HEK293 (cell line): Measurements from ENCODE around the gene RAI14.
A peak's percentile ranks its signal among the peaks of the same experiment; 100 is the strongest.

Experiments
- EGR2 ChIP-seq: fragments of 450-650 bp; formaldehyde crosslinking; IDR thresholded peaks from 2 replicates; pipeline ENCODE4 v1.5.1; 2016; ENCODE audit warnings: low read depth, missing biosample characterization, missing genetic modification characterization
- HOXD13 ChIP-seq: sonication (generic); formaldehyde crosslinking; IDR thresholded peaks from 2 replicates; pipeline ENCODE4 v1.8.0; 2022; ENCODE audit warnings: missing genetic modification reagents, borderline replicate concordance
- KLF7 ChIP-seq: fragments of 450-650 bp; formaldehyde crosslinking; IDR thresholded peaks from 2 replicates; pipeline ENCODE4 v1.5.1; 2016; ENCODE audit warnings: missing biosample characterization, missing genetic modification characterization, borderline replicate concordance
- KLF9 ChIP-seq: fragments of 450-650 bp; formaldehyde crosslinking; IDR thresholded peaks from 2 replicates; pipeline ENCODE4 v1.5.1; 2016; ENCODE audit warnings: missing biosample characterization, missing genetic modification characterization, low read depth
- SETDB1 ChIP-seq: IDR thresholded peaks from one replicate; pipeline ENCODE4 v1.6.1; 2017; ENCODE audit warnings: mild to moderate bottlenecking, low read length, moderate library complexity, mixed read lengths; ENCODE audit not compliant: insufficient read length
- SP2 ChIP-seq: fragments of 450-650 bp; formaldehyde crosslinking; IDR thresholded peaks from 2 replicates; pipeline ENCODE4 v1.5.1; 2016; ENCODE audit warnings: missing biosample characterization, missing genetic modification characterization
- SP3 ChIP-seq: fragments of 450-650 bp; formaldehyde crosslinking; IDR thresholded peaks from 2 replicates; pipeline ENCODE4 v1.5.1; 2016; ENCODE audit warnings: missing biosample characterization, missing genetic modification characterization
- TRIM28 ChIP-seq: IDR thresholded peaks from 2 replicates; pipeline ENCODE4 v1.6.1; 2011; ENCODE audit warnings: low read length, control low read depth, borderline replicate concordance
- ZBTB1 ChIP-seq: fragments of 450-650 bp; formaldehyde crosslinking; IDR thresholded peaks from 2 replicates; pipeline ENCODE4 v1.5.1; 2016; ENCODE audit warnings: missing biosample characterization, missing genetic modification characterization
- ZBTB7A ChIP-seq: fragments of 450-650 bp; formaldehyde crosslinking; IDR thresholded peaks from 2 replicates; pipeline ENCODE4 v1.5.1; 2016; ENCODE audit warnings: low read depth, missing biosample characterization, missing genetic modification characterization
- ZFP41 ChIP-seq: fragments of 450-650 bp; formaldehyde crosslinking; IDR thresholded peaks from 2 replicates; pipeline ENCODE4 v1.5.1; 2016; ENCODE audit warnings: missing biosample characterization, missing genetic modification characterization, borderline replicate concordance
- ZNF138 ChIP-seq: fragments of 450-650 bp; formaldehyde crosslinking; IDR thresholded peaks from 2 replicates; pipeline ENCODE4 v1.5.1; 2016; ENCODE audit warnings: missing biosample characterization, missing genetic modification characterization, borderline replicate concordance
- ZNF175 ChIP-seq: fragments of 450-650 bp; formaldehyde crosslinking; IDR thresholded peaks from 2 replicates; pipeline ENCODE4 v1.5.1; 2016; ENCODE audit warnings: missing biosample characterization, missing genetic modification characterization
- ZNF19 ChIP-seq: fragments of 450-650 bp; formaldehyde crosslinking; IDR thresholded peaks from 2 replicates; pipeline ENCODE4; 2016; ENCODE audit warnings: missing biosample characterization, missing genetic modification characterization, low read depth
- ZNF211 ChIP-seq: fragments of 450-650 bp; formaldehyde crosslinking; IDR thresholded peaks from 2 replicates; pipeline ENCODE4 v1.5.1; 2016; ENCODE audit warnings: low read depth, missing biosample characterization, missing genetic modification characterization
- ZNF350 ChIP-seq: fragments of 450-650 bp; formaldehyde crosslinking; IDR thresholded peaks from 2 replicates; pipeline ENCODE4 v1.5.0; 2017; ENCODE audit warnings: missing biosample characterization, mild to moderate bottlenecking, missing genetic modification characterization
- ZNF530 ChIP-seq: fragments of 450-650 bp; formaldehyde crosslinking; IDR thresholded peaks from 2 replicates; pipeline ENCODE4 v1.5.1; 2016; ENCODE audit warnings: low read depth, missing biosample characterization, missing genetic modification characterization
- ZNF555 ChIP-seq: fragments of 450-650 bp; formaldehyde crosslinking; conservative IDR thresholded peaks from 2 replicates; pipeline ENCODE4 v1.5.1; 2017; ENCODE audit warnings: missing biosample characterization, mild to moderate bottlenecking, missing genetic modification characterization, inconsistent platforms
- ZNF701 ChIP-seq: fragments of 450-650 bp; formaldehyde crosslinking; IDR thresholded peaks from 2 replicates; pipeline ENCODE4 v1.5.1; 2016; ENCODE audit warnings: missing biosample characterization, missing genetic modification characterization
- ZNF707 ChIP-seq: fragments of 450-650 bp; formaldehyde crosslinking; IDR thresholded peaks from 2 replicates; pipeline ENCODE4 v1.5.1; 2016; ENCODE audit warnings: missing biosample characterization, missing genetic modification characterization
- ZSCAN16 ChIP-seq: fragments of 450-650 bp; formaldehyde crosslinking; IDR thresholded peaks from 2 replicates; pipeline ENCODE4 v1.5.1; 2016; ENCODE audit warnings: missing biosample characterization, missing genetic modification characterization
- ZSCAN30 ChIP-seq: fragments of 450-650 bp; IDR thresholded peaks from 2 replicates; pipeline ENCODE4 v1.5.1; 2018; ENCODE audit warnings: missing biosample characterization, mild to moderate bottlenecking, missing genetic modification characterization, moderate library complexity
- TF ChIP-seq, protein P1 (sequence below): fragments of 450-650 bp; formaldehyde crosslinking; IDR thresholded peaks from 2 replicates; pipeline ENCODE4 v1.5.1; 2016; ENCODE audit warnings: missing biosample characterization, missing genetic modification characterization
- TF ChIP-seq, protein P2 (sequence below): IDR thresholded peaks from 2 replicates; pipeline ENCODE4 v1.6.1; 2011; ENCODE audit warnings: mild to moderate bottlenecking, low read depth, low read length, borderline replicate concordance
- TF ChIP-seq, protein P3 (sequence below): fragments of 450-650 bp; IDR thresholded peaks from 2 replicates; pipeline ENCODE4 v1.5.1; 2018; ENCODE audit warnings: missing biosample characterization, mild to moderate bottlenecking, missing genetic modification characterization
- TF ChIP-seq, protein P4 (sequence below): fragments of 450-650 bp; formaldehyde crosslinking; IDR thresholded peaks from 2 replicates; pipeline ENCODE4 v1.5.1; 2016; ENCODE audit warnings: missing biosample characterization, missing genetic modification characterization
- TF ChIP-seq, protein P5 (sequence below): fragments of 450-650 bp; IDR thresholded peaks from 2 replicates; pipeline ENCODE4 v1.5.1; 2018; ENCODE audit warnings: missing biosample characterization, missing genetic modification characterization
- TF ChIP-seq, protein P6 (sequence below): fragments of 450-650 bp; formaldehyde crosslinking; IDR thresholded peaks from 2 replicates; pipeline ENCODE4 v1.5.1; 2016; ENCODE audit warnings: missing biosample characterization, missing genetic modification characterization
- TF ChIP-seq, protein P7 (sequence below): fragments of 450-650 bp; formaldehyde crosslinking; IDR thresholded peaks from 2 replicates; pipeline ENCODE4 v1.5.1; 2016; ENCODE audit warnings: missing biosample characterization, missing genetic modification characterization

Gene RAI14

DNA sequence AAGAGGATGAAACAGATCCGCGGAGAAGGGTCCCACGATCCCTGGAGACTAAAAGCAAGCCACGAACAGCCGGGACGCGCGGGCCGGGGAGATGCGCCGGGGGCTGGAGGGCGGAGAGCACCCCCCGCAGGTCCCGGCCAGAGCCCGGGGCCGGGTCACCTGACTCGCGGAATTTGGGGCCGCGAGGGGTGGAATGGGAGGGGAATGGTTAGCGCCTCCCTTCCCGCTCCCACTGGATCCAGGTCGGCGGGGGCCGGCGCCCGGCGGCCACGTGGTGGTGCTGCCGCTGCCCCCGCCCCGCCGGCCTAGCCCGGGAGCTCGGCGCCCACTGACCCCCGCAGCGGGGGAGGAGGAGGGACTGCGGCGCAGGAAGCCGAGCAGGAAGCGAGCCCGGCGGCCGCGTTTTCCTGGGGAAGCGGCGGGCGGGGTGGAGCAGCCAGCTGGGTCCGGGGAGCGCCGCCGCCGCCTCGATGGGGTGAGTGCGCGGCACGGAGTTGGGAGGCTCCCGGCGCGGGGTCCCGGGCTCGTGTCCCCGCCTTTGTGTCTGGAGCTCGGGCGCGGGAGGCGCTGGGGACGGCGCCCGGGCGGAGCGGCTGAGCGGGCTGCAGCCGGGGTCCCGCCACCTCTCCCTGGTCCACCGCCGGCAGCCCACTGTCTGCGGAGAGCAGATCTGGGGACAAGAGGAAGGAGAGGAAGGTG is at the start of gene RAI14 (continued):
- TF ChIP-seq, protein P1, sequence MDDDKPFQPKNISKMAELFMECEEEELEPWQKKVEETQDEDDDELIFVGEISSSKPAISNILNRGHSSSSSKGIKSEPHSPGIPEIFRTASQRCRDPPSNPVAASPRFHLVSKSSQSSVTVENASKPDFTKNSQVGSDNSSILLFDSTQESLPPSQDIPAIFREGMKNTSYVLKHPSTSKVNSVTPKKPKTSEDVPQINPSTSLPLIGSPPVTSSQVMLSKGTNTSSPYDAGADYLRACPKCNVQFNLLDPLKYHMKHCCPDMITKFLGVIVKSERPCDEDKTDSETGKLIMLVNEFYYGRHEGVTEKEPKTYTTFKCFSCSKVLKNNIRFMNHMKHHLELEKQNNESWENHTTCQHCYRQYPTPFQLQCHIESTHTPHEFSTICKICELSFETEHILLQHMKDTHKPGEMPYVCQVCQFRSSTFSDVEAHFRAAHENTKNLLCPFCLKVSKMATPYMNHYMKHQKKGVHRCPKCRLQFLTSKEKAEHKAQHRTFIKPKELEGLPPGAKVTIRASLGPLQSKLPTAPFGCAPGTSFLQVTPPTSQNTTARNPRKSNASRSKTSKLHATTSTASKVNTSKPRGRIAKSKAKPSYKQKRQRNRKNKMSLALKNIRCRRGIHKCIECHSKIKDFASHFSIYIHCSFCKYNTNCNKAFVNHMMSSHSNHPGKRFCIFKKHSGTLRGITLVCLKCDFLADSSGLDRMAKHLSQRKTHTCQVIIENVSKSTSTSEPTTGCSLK (tag by site-specific recombination), result no peak
- TF ChIP-seq HOXD13 (CRISPR knock-in tag) (no peak), ZNF138 (tag by site-specific recombination) (no peak), ZBTB1 (tag by site-specific recombination) (no peak), ZFP41 (tag by site-specific recombination) (no peak), SP3 (peak; percentile 54; the same call in 1 of the 2 replicates), SETDB1 (no peak), ZNF530 (tag by site-specific recombination) (no peak), ZNF350 (no peak), ZNF555 (tag by site-specific recombination) (no peak), EGR2 (tag by site-specific recombination) (peak; percentile 28; the same call in 1 of the 2 replicates), ZSCAN16 (tag by site-specific recombination) (no peak), SP2 (tag by site-specific recombination) (peak; percentile 44), ZNF701 (no peak), ZNF707 (no peak), ZBTB7A (tag by site-specific recombination) (peak; percentile 79; the same call in 1 of the 2 replicates), TRIM28 (no peak), ZNF211 (no peak), ZNF175 (tag by site-specific recombination) (no peak), KLF9 (tag by site-specific recombination) (0 out of 2 replicates have a peak, but pooled peaks have one; percentile 16), ZNF19 (tag by site-specific recombination) (no peak), ZSCAN30 (peak; percentile 93), KLF7 (tag by site-specific recombination) (no peak)
- TF ChIP-seq, protein P2, sequence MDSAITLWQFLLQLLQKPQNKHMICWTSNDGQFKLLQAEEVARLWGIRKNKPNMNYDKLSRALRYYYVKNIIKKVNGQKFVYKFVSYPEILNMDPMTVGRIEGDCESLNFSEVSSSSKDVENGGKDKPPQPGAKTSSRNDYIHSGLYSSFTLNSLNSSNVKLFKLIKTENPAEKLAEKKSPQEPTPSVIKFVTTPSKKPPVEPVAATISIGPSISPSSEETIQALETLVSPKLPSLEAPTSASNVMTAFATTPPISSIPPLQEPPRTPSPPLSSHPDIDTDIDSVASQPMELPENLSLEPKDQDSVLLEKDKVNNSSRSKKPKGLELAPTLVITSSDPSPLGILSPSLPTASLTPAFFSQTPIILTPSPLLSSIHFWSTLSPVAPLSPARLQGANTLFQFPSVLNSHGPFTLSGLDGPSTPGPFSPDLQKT, result no peak
- TF ChIP-seq, protein P3, sequence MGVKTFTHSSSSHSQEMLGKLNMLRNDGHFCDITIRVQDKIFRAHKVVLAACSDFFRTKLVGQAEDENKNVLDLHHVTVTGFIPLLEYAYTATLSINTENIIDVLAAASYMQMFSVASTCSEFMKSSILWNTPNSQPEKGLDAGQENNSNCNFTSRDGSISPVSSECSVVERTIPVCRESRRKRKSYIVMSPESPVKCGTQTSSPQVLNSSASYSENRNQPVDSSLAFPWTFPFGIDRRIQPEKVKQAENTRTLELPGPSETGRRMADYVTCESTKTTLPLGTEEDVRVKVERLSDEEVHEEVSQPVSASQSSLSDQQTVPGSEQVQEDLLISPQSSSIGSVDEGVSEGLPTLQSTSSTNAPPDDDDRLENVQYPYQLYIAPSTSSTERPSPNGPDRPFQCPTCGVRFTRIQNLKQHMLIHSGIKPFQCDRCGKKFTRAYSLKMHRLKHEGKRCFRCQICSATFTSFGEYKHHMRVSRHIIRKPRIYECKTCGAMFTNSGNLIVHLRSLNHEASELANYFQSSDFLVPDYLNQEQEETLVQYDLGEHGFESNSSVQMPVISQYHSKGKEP (tag by site-specific recombination), result 0 out of 2 replicates have a peak, but pooled peaks have one; percentile 66
- TF ChIP-seq, protein P4, sequence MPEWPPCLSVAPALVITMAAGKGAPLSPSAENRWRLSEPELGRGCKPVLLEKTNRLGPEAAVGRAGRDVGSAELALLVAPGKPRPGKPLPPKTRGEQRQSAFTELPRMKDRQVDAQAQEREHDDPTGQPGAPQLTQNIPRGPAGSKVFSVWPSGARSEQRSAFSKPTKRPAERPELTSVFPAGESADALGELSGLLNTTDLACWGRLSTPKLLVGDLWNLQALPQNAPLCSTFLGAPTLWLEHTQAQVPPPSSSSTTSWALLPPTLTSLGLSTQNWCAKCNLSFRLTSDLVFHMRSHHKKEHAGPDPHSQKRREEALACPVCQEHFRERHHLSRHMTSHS (tag by site-specific recombination), result no peak
- TF ChIP-seq, protein P5, sequence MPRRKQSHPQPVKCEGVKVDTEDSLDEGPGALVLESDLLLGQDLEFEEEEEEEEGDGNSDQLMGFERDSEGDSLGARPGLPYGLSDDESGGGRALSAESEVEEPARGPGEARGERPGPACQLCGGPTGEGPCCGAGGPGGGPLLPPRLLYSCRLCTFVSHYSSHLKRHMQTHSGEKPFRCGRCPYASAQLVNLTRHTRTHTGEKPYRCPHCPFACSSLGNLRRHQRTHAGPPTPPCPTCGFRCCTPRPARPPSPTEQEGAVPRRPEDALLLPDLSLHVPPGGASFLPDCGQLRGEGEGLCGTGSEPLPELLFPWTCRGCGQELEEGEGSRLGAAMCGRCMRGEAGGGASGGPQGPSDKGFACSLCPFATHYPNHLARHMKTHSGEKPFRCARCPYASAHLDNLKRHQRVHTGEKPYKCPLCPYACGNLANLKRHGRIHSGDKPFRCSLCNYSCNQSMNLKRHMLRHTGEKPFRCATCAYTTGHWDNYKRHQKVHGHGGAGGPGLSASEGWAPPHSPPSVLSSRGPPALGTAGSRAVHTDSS (tag by site-specific recombination), result peak; percentile 67
- TF ChIP-seq, protein P6, sequence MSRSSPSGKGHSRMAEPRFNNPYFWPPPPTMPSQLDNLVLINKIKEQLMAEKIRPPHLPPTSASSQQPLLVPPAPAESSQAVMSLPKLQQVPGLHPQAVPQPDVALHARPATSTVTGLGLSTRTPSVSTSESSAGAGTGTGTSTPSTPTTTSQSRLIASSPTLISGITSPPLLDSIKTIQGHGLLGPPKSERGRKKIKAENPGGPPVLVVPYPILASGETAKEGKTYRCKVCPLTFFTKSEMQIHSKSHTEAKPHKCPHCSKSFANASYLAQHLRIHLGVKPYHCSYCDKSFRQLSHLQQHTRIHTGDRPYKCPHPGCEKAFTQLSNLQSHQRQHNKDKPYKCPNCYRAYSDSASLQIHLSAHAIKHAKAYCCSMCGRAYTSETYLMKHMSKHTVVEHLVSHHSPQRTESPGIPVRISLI (tag by site-specific recombination), result no peak
- TF ChIP-seq, protein P7, sequence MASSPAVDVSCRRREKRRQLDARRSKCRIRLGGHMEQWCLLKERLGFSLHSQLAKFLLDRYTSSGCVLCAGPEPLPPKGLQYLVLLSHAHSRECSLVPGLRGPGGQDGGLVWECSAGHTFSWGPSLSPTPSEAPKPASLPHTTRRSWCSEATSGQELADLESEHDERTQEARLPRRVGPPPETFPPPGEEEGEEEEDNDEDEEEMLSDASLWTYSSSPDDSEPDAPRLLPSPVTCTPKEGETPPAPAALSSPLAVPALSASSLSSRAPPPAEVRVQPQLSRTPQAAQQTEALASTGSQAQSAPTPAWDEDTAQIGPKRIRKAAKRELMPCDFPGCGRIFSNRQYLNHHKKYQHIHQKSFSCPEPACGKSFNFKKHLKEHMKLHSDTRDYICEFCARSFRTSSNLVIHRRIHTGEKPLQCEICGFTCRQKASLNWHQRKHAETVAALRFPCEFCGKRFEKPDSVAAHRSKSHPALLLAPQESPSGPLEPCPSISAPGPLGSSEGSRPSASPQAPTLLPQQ (tag by site-specific recombination), result no peak
